ENCODE measurements around the gene RPS27A.
"Not testable (repeated sequence)": the region's sequence is repeated elsewhere in the genome, so short reads cannot be mapped to it uniquely, and the experiment has no call there.

RPS27A gene

GRCh38 chr2:55232084-55232862 is at the start of gene RPS27A, which contains the start of gene CLHC1:
Gene RPS27A (plus strand): TSS chr2:55232688. CDS start chr2:55232825, 137 bp downstream.
Gene CLHC1 (minus strand): TSS chr2:55232293. CDS start chr2:55222411, 9,882 bp downstream.
- DNase-seq (ENCODE audit: low spot score) = peak; percentile 99

GRCh38 chr2:55186837-55187236 is 45.7 kb upstream of the RPS27A start:
- not testable (repeated sequence) for DNase-seq (ENCODE audit: low spot score)

GRCh38 chr2:55191888-55192287 is 40.6 kb upstream of the RPS27A start:
- DNase-seq (ENCODE audit: low spot score) = not testable (repeated sequence)

GRCh38 chr2:55196526-55196925 is 36.0 kb upstream of the RPS27A start:
- DNase-seq (ENCODE audit: low spot score) = no peak

- DNase-seq (ENCODE audit: low spot score) = no peak
Observed at GRCh38 chr2:55200416-55200815, 32.1 kb upstream of the RPS27A start.

GRCh38 chr2:55204536-55204935 is 28.0 kb upstream of the RPS27A start:
- no peak for DNase-seq (ENCODE audit: low spot score)

GRCh38 chr2:55204950-55205349 is 27.5 kb upstream of the RPS27A start:
- no peak for DNase-seq (ENCODE audit: low spot score)

- DNase-seq (ENCODE audit: low spot score) = no peak
Observed at GRCh38 chr2:55213822-55214221, 18.7 kb upstream of the RPS27A start.

GRCh38 chr2:55223958-55224760 is 8.3 kb upstream of the RPS27A start:
- no peak for DNase-seq (ENCODE audit: low spot score)

- DNase-seq (ENCODE audit: low spot score) = no peak
Observed at GRCh38 chr2:55224761-55225261, 7.7 kb upstream of the RPS27A start.

GRCh38 chr2:55225481-55226020 is 6.9 kb upstream of the RPS27A start:
- DNase-seq (ENCODE audit: low spot score) = no peak

GRCh38 chr2:55227437-55228225 is 4.9 kb upstream of the RPS27A start:
- DNase-seq (ENCODE audit: low spot score) = not testable (repeated sequence)

GRCh38 chr2:55228226-55228563 is 4.3 kb upstream of the RPS27A start:
- DNase-seq (ENCODE audit: low spot score) = no peak

- DNase-seq (ENCODE audit: low spot score) = no peak
Observed at GRCh38 chr2:55229221-55229620, 3.3 kb upstream of the RPS27A start.

- DNase-seq (ENCODE audit: low spot score) = no peak
Observed at GRCh38 chr2:55230551-55230950, 1.9 kb upstream of the RPS27A start.

GRCh38 chr2:55231546-55232083 is 873 bp upstream of the RPS27A start:
- no peak for DNase-seq (ENCODE audit: low spot score)

- peak; percentile 46 for DNase-seq (ENCODE audit: low spot score)
Observed at GRCh38 chr2:55232863-55233657, 572 bp downstream of the RPS27A start.

GRCh38 chr2:55233658-55233940 is 1.1 kb downstream of the RPS27A start:
- DNase-seq (ENCODE audit: low spot score) = no peak

- DNase-seq (ENCODE audit: low spot score) = no peak
Observed at GRCh38 chr2:55235724-55236538, 3.4 kb downstream of the RPS27A start.

- DNase-seq (ENCODE audit: low spot score) = peak; percentile 8
Observed at GRCh38 chr2:55236992-55237543, 4.6 kb downstream of the RPS27A start.
